Measurements from ENCODE around the gene G0S2.

- TF ChIP-seq CTCF (IDR thresholded peaks at IDR 0.05) (no peak), ZFX (IDR thresholded peaks at IDR 0.05; ENCODE audit: borderline replicate concordance) (no peak)
Measured at GRCh38 chr1:209635850-209636249, 39.4 kb upstream of the G0S2 start.
